ENCODE data around the gene RAF1. TPM values are rescaled to one million over a fixed set of nuclear protein-coding genes. Genes with fewer than 3 reads are reported as not detected.
A peak's percentile ranks its signal among the peaks of the same experiment; 100 is the strongest.
"Not testable (repeated sequence)": the region's sequence is repeated elsewhere in the genome, so short reads cannot be mapped to it uniquely, and the experiment has no call there.

The RAF1 gene
- total RNA-seq, 4 donors from 2014 or later = 106 to 136 (median 121) TPM

GRCh38 chr3:12638105-12638504, 25.8 kb downstream of the RAF1 start:
- DNase-seq (ENCODE audit: low spot score in 2 of 2) = no peak
- WGBS, 2 donors = 7 to 17% methylated on average over 1 of the region's 1 CpG

DNA sequence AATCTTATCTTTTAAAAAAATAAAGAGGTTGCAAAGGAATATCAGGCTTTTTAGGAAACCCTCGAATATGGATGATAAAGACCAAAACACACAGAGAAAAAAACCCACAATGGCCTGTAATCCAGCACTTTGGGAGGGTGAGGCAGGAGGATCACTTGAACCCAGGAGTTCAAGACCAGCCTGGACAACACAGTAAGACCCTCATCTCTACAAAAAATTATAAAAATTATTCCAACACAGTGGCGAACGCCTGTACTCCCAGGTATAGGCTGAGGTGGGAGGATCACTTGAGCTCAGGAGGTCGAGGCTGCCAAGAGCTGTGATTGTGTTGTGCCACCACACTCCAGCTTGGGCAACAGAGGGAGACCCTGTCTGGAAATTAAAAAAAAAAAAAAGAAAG, 30.8 kb downstream of the RAF1 start:
- no peaks in the 10 kb centered on the region for H3K9me3 ChIP-seq
- TF ChIP-seq EP300 (IDR thresholded peaks at IDR 0.05) (no peak), POLR2A (IDR thresholded peaks at IDR 0.05) (no peak)
- TF ChIP-seq, protein P1, sequence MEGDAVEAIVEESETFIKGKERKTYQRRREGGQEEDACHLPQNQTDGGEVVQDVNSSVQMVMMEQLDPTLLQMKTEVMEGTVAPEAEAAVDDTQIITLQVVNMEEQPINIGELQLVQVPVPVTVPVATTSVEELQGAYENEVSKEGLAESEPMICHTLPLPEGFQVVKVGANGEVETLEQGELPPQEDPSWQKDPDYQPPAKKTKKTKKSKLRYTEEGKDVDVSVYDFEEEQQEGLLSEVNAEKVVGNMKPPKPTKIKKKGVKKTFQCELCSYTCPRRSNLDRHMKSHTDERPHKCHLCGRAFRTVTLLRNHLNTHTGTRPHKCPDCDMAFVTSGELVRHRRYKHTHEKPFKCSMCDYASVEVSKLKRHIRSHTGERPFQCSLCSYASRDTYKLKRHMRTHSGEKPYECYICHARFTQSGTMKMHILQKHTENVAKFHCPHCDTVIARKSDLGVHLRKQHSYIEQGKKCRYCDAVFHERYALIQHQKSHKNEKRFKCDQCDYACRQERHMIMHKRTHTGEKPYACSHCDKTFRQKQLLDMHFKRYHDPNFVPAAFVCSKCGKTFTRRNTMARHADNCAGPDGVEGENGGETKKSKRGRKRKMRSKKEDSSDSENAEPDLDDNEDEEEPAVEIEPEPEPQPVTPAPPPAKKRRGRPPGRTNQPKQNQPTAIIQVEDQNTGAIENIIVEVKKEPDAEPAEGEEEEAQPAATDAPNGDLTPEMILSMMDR (IDR thresholded peaks at IDR 0.05) = no peak
- DNase-seq (ENCODE audit: low spot score in 2 of 2) = no peak
- H3K4me3 ChIP-seq = no peak overlapping the region
- H3K27ac ChIP-seq = no peak overlapping the region
- H3K4me1 ChIP-seq = peaks cover 0 to 62% (median 3%) of the 10 kb centered on the region in 4 donors
- 87 to 94% methylated on average over 4 of the region's 4 CpGs for WGBS, 2 donors
- no peaks in the 10 kb centered on the region for H3K27me3 ChIP-seq
- peaks cover 0 to 7% (median 0%) of the 10 kb centered on the region in 3 donors for H3K36me3 ChIP-seq

More at GRCh38 chr3:12638105-12638504, 25.8 kb downstream of the RAF1 start:
- no peaks in the 10 kb centered on the region for H3K27me3 ChIP-seq
- H3K27ac ChIP-seq = peak overlapping the region in 1 of 4 donors; percentile 39
- peaks cover 0 to 36% (median 2%) of the 10 kb centered on the region in 4 donors for H3K4me1 ChIP-seq
- no peak overlapping the region for H3K4me3 ChIP-seq
- H3K36me3 ChIP-seq = peaks cover 0 to 7% (median 0%) of the 10 kb centered on the region in 3 donors
- no peaks in the 10 kb centered on the region for H3K9me3 ChIP-seq
- TF ChIP-seq EP300 (IDR thresholded peaks at IDR 0.05) (no peak), POLR2A (IDR thresholded peaks at IDR 0.05) (no peak)
- TF ChIP-seq, protein P1 (IDR thresholded peaks at IDR 0.05) = no peak

DNA sequence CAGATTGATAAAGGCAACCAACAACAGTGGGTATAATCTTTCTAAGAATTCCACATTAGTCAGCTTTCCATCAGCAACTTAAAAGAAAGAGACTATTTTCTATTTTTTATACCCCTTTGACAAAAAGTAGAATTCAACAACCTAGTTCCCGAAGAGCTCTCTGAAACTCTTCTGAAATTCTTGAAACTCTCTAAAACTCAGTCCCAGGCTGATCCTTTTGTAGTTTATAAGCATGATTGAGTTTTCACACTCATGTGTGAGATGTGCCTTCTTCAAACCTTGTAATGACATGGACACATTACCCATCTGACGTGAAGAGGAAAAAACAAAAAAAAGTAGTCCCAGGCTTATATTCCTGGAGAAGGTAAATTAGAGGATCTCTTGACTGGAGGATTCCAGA, 31.4 kb downstream of the RAF1 start:
- H3K4me3 ChIP-seq = no peak overlapping the region
- TF ChIP-seq, protein P1 (IDR thresholded peaks at IDR 0.05) = no peak
- TF ChIP-seq POLR2A (IDR thresholded peaks at IDR 0.05) = no peak
- no peak for TF ChIP-seq EP300 (IDR thresholded peaks at IDR 0.05)
- peaks cover 0 to 62% (median 3%) of the 10 kb centered on the region in 4 donors for H3K4me1 ChIP-seq
- no peaks in the 10 kb centered on the region for H3K9me3 ChIP-seq
- WGBS, 2 donors = 66 to 70% methylated on average over 2 of the region's 2 CpGs
- DNase-seq (ENCODE audit: low spot score in 2 of 2) = no peak
- no peaks in the 10 kb centered on the region for H3K27me3 ChIP-seq
- no peak overlapping the region for H3K27ac ChIP-seq
- peaks cover 0 to 7% (median 0%) of the 10 kb centered on the region in 3 donors for H3K36me3 ChIP-seq

- H3K4me1 ChIP-seq = peaks cover 0 to 70% (median 3%) of the 10 kb centered on the region in 4 donors
- H3K9me3 ChIP-seq; H3K4me3 ChIP-seq; H3K27me3 ChIP-seq; H3K27ac ChIP-seq; H3K36me3 ChIP-seq; DNase-seq (ENCODE audit: low spot score in 2 of 2): not testable (repeated sequence)
- 93 to 94% methylated on average over 7 of the region's 7 CpGs for WGBS, 2 donors
These were observed 33.1 kb downstream of the RAF1 start for GRCh38 chr3:12630843-12631242.

- H3K27ac ChIP-seq = no peak overlapping the region
- TF ChIP-seq EP300 (IDR thresholded peaks at IDR 0.05) (no peak), POLR2A (IDR thresholded peaks at IDR 0.05) (no peak)
- TF ChIP-seq, protein P1 (IDR thresholded peaks at IDR 0.05) = no peak
- H3K27me3 ChIP-seq = no peaks in the 10 kb centered on the region
- H3K9me3 ChIP-seq = no peaks in the 10 kb centered on the region
- peaks cover 0 to 75% (median 5%) of the 10 kb centered on the region in 4 donors for H3K4me1 ChIP-seq
- H3K36me3 ChIP-seq = no peaks in the 10 kb centered on the region
- 70 to 84% methylated on average over 2 of the region's 2 CpGs for WGBS, 2 donors
- no peak overlapping the region for H3K4me3 ChIP-seq
- DNase-seq (ENCODE audit: low spot score in 2 of 2) = no peak
These were observed 33.6 kb downstream of the RAF1 start for GRCh38 chr3:12630292-12630691.

GRCh38 chr3:12629560-12629959, 34.4 kb downstream of the RAF1 start:
- Histone ChIP-seq H3K27ac (no peak overlapping the region), H3K27me3 (no peaks in the 10 kb centered on the region), H3K4me1 (peaks cover 0 to 79% (median 6%) of the 10 kb centered on the region in 4 donors), H3K36me3 (no peaks in the 10 kb centered on the region), H3K4me3 (no peak overlapping the region), H3K9me3 (no peaks in the 10 kb centered on the region)
- TF ChIP-seq POLR2A (IDR thresholded peaks at IDR 0.05) = no peak
- TF ChIP-seq, protein P1 (IDR thresholded peaks at IDR 0.05) = no peak
- no peak for TF ChIP-seq EP300 (IDR thresholded peaks at IDR 0.05)
- WGBS, 2 donors = 63 to 65% methylated on average over 4 of the region's 4 CpGs
- DNase-seq (ENCODE audit: low spot score in 2 of 2) = no peak

Data from tibial nerve (tissue), 4 donors.